Endometrial microvascular endothelial cells (primary cell): ENCODE results near the gene RASGRP3. TPM values are rescaled to one million over a fixed set of nuclear protein-coding genes. Genes with fewer than 3 reads are reported as not detected.
"Not testable (repeated sequence)": the region's sequence is repeated elsewhere in the genome, so short reads cannot be mapped to it uniquely, and the experiment has no call there.

Experiments
- in situ Hi-C: cut with HindIII; loops from 2 replicates; pipeline ENCODE4 v1.10.0; 2017; ENCODE audit warnings: low sequenced_read_pairs, low pct_unique_long_range_greater_than_20kb; ENCODE audit errors: inconsistent ontology term
- total RNA-seq: library from RNA; depleted of rRNA; stranded (reverse); fragments of >200 nt; gene quantifications from one replicate; pipeline ENCODE4 v1.2.3, GENCODE V29; 2015; ENCODE audit errors: inconsistent ontology term

RASGRP3 gene
- total RNA-seq, 1 donor from 2014 or later = 50.1 TPM

GRCh38 chr2:33452545-33452944 lies 23.9 kb upstream of the RASGRP3 start:
- in situ Hi-C loops = no loop called here

- in situ Hi-C loops = no loop called here
Observed at GRCh38 chr2:33453905-33454479, 22.5 kb upstream of the RASGRP3 start.

- in situ Hi-C loops = no loop called here
Observed at GRCh38 chr2:33457556-33458247, 18.7 kb upstream of the RASGRP3 start.

- in situ Hi-C loops = no loop called here
Observed at GRCh38 chr2:33458248-33458819, 18.1 kb upstream of the RASGRP3 start.

GRCh38 chr2:33459745-33460144 lies 16.7 kb upstream of the RASGRP3 start:
- in situ Hi-C loops = no loop called here

GRCh38 chr2:33462512-33462911 lies 13.9 kb upstream of the RASGRP3 start:
- in situ Hi-C loops = not testable (repeated sequence)

GRCh38 chr2:33467413-33467812 lies 9.0 kb upstream of the RASGRP3 start:
- in situ Hi-C loops = no loop called here

GRCh38 chr2:33469238-33469637 lies 7.2 kb upstream of the RASGRP3 start:
- in situ Hi-C loops = no loop called here

- in situ Hi-C loops = no loop called here
Observed at GRCh38 chr2:33475224-33476130, 972 bp upstream of the RASGRP3 start.

GRCh38 chr2:33476793-33477190 lies 343 bp downstream of the RASGRP3 start:
- in situ Hi-C loops = no loop called here

GRCh38 chr2:33477473-33478468 lies 1.3 kb downstream of the RASGRP3 start:
- in situ Hi-C loops = no loop called here

GRCh38 chr2:33478968-33479731 lies 2.7 kb downstream of the RASGRP3 start:
- in situ Hi-C loops = no loop called here

- in situ Hi-C loops = no loop called here
Observed at GRCh38 chr2:33482518-33482917, 6.1 kb downstream of the RASGRP3 start.

- in situ Hi-C loops = no loop called here
Observed at GRCh38 chr2:33484042-33484621, 7.7 kb downstream of the RASGRP3 start.

GRCh38 chr2:33485051-33485450 lies 8.6 kb downstream of the RASGRP3 start:
- in situ Hi-C loops = no loop called here

GRCh38 chr2:33486544-33486943 lies 10.1 kb downstream of the RASGRP3 start:
- in situ Hi-C loops = no loop called here

- in situ Hi-C loops = no loop called here
Observed at GRCh38 chr2:33488178-33488690, 11.8 kb downstream of the RASGRP3 start.
